A673 (cell line): Measurements from ENCODE around the gene WDR88.

ENCODE experiments used
- CTCF ChIP-seq: fragments of 300-800, 200-600 bp; sonication (generic); conservative IDR thresholded peaks from 2 replicates; pipeline ENCODE4 v1.5.1; 2017; ENCODE audit warnings: low read depth, mild to moderate bottlenecking, antibody characterized with exemption, low read length, moderate library complexity, mixed read lengths
- EZH2 ChIP-seq: fragments of 200-600 bp; sonication (generic); IDR thresholded peaks from 2 replicates; pipeline ENCODE4 v1.6.1; 2017; ENCODE audit warnings: borderline replicate concordance, low read depth, mild to moderate bottlenecking, mixed read lengths, antibody characterized with exemption, low read length; ENCODE audit not compliant: poor library complexity, severe bottlenecking

- TF ChIP-seq CTCF (no peak), EZH2 (no peak)
Measured at GRCh38 chr19:33176670-33177416, 44.9 kb downstream of the WDR88 start.
